ENCODE measurements around the gene OCLN. TPM values are rescaled to one million over a fixed set of nuclear protein-coding genes. Genes with fewer than 3 reads are reported as not detected.

The OCLN gene
- total RNA-seq, 1 donor from 2014 or later: 67.5 TPM

GRCh38 chr5:69485471-69485870 is 7.1 kb upstream of the OCLN start:
- Histone ChIP-seq H3K9ac (no peak overlapping the region), H3K79me2 (ENCODE audit: low read depth) (no peaks in the 10 kb centered on the region), H3K36me3 (no peaks in the 10 kb centered on the region), H4K20me1 (ENCODE audit: low read depth) (no peaks in the 10 kb centered on the region), H3K9me3 (ENCODE audit: low read depth) (no peaks in the 10 kb centered on the region), H3K4me3 (no peak overlapping the region), H3K4me1 (peaks cover 11% of the 10 kb centered on the region), H2AFZ (replicated peaks) (no peak overlapping the region), H3F3A (ENCODE audit: low read depth) (peaks cover 16% of the 10 kb centered on the region), H3K27ac (no peak overlapping the region), H3K27me3 (no peaks in the 10 kb centered on the region), H3K4me2 (no peak overlapping the region)
- Mint-ChIP-seq H3K4me3 (no peak overlapping the region), H3K9me3 (no peaks in the 10 kb centered on the region), H3K27me3 (ENCODE audit: insufficient read depth, low read depth) (peaks cover 5% of the 10 kb centered on the region), H3K36me3 (no peaks in the 10 kb centered on the region), H3K27ac (no peak overlapping the region), H3K4me1 (no peaks in the 10 kb centered on the region)
- DNase-seq (ENCODE audit: low spot score): no peak
- no peak for TF ChIP-seq EZH2 (IDR thresholded peaks at IDR 0.05)
- no peak for TF ChIP-seq CTCF (IDR thresholded peaks at IDR 0.05)
- TF ChIP-seq EZH2phosphoT487 (IDR thresholded peaks at IDR 0.05): no peak

DNA sequence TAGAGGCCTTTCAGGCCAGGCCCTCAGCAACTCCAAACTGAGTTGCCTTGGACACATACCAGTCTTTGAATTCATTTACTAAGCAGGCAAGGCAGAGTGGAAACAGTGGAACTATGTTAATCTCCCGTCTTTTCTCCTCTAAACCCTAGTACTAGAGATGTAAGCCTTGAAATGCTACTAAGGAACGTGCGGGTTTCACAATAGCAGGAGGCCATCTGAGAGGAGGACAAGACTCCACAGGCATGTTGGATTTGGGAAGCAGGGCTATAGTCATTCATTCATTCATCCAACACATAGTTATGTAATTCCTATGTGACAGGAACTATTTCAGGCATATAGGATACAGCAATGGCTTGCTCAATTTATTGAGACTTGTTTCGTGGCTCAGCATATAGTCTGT is 3.3 kb upstream of the OCLN start:
- Histone ChIP-seq H3K79me2 (ENCODE audit: low read depth) (peaks cover 17% of the 10 kb centered on the region), H3K36me3 (no peaks in the 10 kb centered on the region), H3K9ac (no peak overlapping the region), H3K9me3 (ENCODE audit: low read depth) (no peaks in the 10 kb centered on the region), H3K4me2 (no peak overlapping the region), H3K4me1 (peaks cover 24% of the 10 kb centered on the region), H3K27ac (no peak overlapping the region), H2AFZ (replicated peaks) (no peak overlapping the region), H3K27me3 (peaks cover 14% of the 10 kb centered on the region), H4K20me1 (ENCODE audit: low read depth) (no peaks in the 10 kb centered on the region), H3K4me3 (no peak overlapping the region), H3F3A (ENCODE audit: low read depth) (peaks cover 38% of the 10 kb centered on the region)
- TF ChIP-seq EZH2 (IDR thresholded peaks at IDR 0.05) (no peak), EZH2phosphoT487 (IDR thresholded peaks at IDR 0.05) (no peak)
- H3K4me3 Mint-ChIP-seq: no peak overlapping the region
- H3K27me3 Mint-ChIP-seq (ENCODE audit: insufficient read depth, low read depth): peaks cover 18% of the 10 kb centered on the region
- H3K9me3 Mint-ChIP-seq: no peaks in the 10 kb centered on the region
- peak; percentile 65 for DNase-seq (ENCODE audit: low spot score)
- H3K27ac Mint-ChIP-seq: no peak overlapping the region
- H3K4me1 Mint-ChIP-seq: peaks cover 3% of the 10 kb centered on the region
- no peaks in the 10 kb centered on the region for H3K36me3 Mint-ChIP-seq

DNA sequence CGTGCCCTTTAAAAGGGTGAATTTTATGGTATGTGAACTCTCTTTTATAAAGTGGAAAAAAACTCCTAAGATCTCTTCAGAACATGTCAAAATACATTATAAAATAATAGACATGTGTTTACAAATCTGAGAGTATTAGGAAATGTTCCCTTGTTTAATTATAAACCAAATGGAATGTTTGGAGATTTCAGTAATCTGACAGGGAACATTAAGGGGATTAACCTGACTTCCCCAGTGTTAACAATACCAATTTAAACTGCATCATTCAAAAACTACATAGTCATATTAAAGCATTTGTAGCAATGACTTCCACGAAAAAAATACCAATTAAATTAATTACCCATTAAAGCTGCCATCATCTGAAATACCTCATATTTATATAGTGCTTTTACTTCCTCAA is 1.6 kb upstream of the OCLN start:
- Histone ChIP-seq H4K20me1 (ENCODE audit: low read depth) (peaks cover 8% of the 10 kb centered on the region), H3K4me1 (peaks cover 37% of the 10 kb centered on the region), H2AFZ (replicated peaks) (no peak overlapping the region), H3F3A (ENCODE audit: low read depth) (peaks cover 47% of the 10 kb centered on the region), H3K9ac (no peak overlapping the region), H3K27ac (no peak overlapping the region), H3K4me3 (no peak overlapping the region), H3K9me3 (ENCODE audit: low read depth) (no peaks in the 10 kb centered on the region), H3K36me3 (no peaks in the 10 kb centered on the region), H3K27me3 (peaks cover 14% of the 10 kb centered on the region), H3K79me2 (ENCODE audit: low read depth) (peaks cover 34% of the 10 kb centered on the region), H3K4me2 (peak overlapping the region; percentile 93)
- DNase-seq (ENCODE audit: low spot score): no peak
- no peak for TF ChIP-seq EZH2 (IDR thresholded peaks at IDR 0.05)
- no peak for TF ChIP-seq CTCF (IDR thresholded peaks at IDR 0.05)
- no peak for TF ChIP-seq EZH2phosphoT487 (IDR thresholded peaks at IDR 0.05)
- Mint-ChIP-seq H3K36me3 (no peaks in the 10 kb centered on the region), H3K4me3 (peak overlapping the region; percentile 19), H3K27me3 (ENCODE audit: insufficient read depth, low read depth) (peaks cover 18% of the 10 kb centered on the region), H3K27ac (no peak overlapping the region), H3K4me1 (peaks cover 3% of the 10 kb centered on the region), H3K9me3 (no peaks in the 10 kb centered on the region)

GRCh38 chr5:69491838-69492390 is 676 bp upstream of the OCLN start:
- peaks cover 18% of the 10 kb centered on the region for H3K27me3 Mint-ChIP-seq (ENCODE audit: insufficient read depth, low read depth)

More at GRCh38 chr5:69491838-69492390, 676 bp upstream of the OCLN start:
- no peak for DNase-seq (ENCODE audit: low spot score)
- H3K9me3 Mint-ChIP-seq: no peaks in the 10 kb centered on the region
- Histone ChIP-seq H3K4me1 (peaks cover 37% of the 10 kb centered on the region), H3K9ac (peak overlapping the region; percentile 2), H2AFZ (replicated peaks) (peak overlapping the region; percentile 97), H3K27ac (no peak overlapping the region), H3K4me3 (peak overlapping the region; percentile 95), H3K9me3 (ENCODE audit: low read depth) (no peaks in the 10 kb centered on the region), H3K79me2 (ENCODE audit: low read depth) (peaks cover 43% of the 10 kb centered on the region), H4K20me1 (ENCODE audit: low read depth) (peaks cover 10% of the 10 kb centered on the region), H3K4me2 (peak overlapping the region; percentile 93), H3K27me3 (peaks cover 14% of the 10 kb centered on the region), H3K36me3 (no peaks in the 10 kb centered on the region), H3F3A (ENCODE audit: low read depth) (peaks cover 47% of the 10 kb centered on the region)
- TF ChIP-seq CTCF (IDR thresholded peaks at IDR 0.05) (peak; percentile 13), EZH2 (IDR thresholded peaks at IDR 0.05) (no peak), EZH2phosphoT487 (IDR thresholded peaks at IDR 0.05) (no peak)
- peak overlapping the region; percentile 92 for H3K4me3 Mint-ChIP-seq
- H3K27ac Mint-ChIP-seq: peak overlapping the region; percentile 60
- peaks cover 3% of the 10 kb centered on the region for H3K4me1 Mint-ChIP-seq
- H3K36me3 Mint-ChIP-seq: no peaks in the 10 kb centered on the region

All from neural progenitor cell (in vitro differentiated cells).